Left ventricle myocardium inferior (tissue), 1 donor: Measurements from ENCODE around the gene EIF4E. TPM values are rescaled to one million over a fixed set of nuclear protein-coding genes. Genes with fewer than 3 reads are reported as not detected.

Source experiments
- DNase-seq: peaks from one replicate; pipeline ENCODE4 v3.0.0-alpha.2; 2020
- H3K27ac ChIP-seq: fragments of 200-600 bp; replicated peaks from 2 replicates; pipeline ENCODE4 v1.8.0; 2021
- H3K27me3 ChIP-seq: fragments of 200-600 bp; 2 replicates; pipeline ENCODE4 v1.8.0; 2021; ENCODE audit warnings: low read depth
- H3K36me3 ChIP-seq: fragments of 200-600 bp; 2 replicates; pipeline ENCODE4 v1.8.0; 2021
- H3K4me1 ChIP-seq: fragments of 200-600 bp; 2 replicates; pipeline ENCODE4 v1.8.0; 2021
- H3K4me3 ChIP-seq: fragments of 200-600 bp; 2 replicates; pipeline ENCODE4 v1.8.0; 2021; ENCODE audit warnings: mild to moderate bottlenecking, moderate library complexity
- H3K9me3 ChIP-seq: fragments of 200-600 bp; replicated peaks from 2 replicates; pipeline ENCODE4 v1.8.0; 2021
- CTCF ChIP-seq: fragments of 200-600 bp; IDR thresholded peaks from 2 replicates; pipeline ENCODE4 v1.8.0; 2021; ENCODE audit warnings: antibody characterized with exemption, mild to moderate bottlenecking, borderline replicate concordance
- intact Hi-C: fragments of 100-400 bp; cut with micrococcal nuclease; formaldehyde crosslinking; loops from one replicate; pipeline ENCODE4 v1.11.0; 2022
- total RNA-seq: library from RNA; stranded (reverse); fragmentation: NEBNext Ultra II Directional; extraction: Animal tissue kit (Norgen Biotek cat#: 25700); gene quantifications from one replicate; pipeline ENCODE4 v1.2.1, GENCODE V29; 2021
- donor health status: DM: no; HTN: yes; CAD: no; lungs with severe emphysema.

Gene EIF4E
- total RNA-seq, 1 donor from 2014 or later = 56.1 TPM

GRCh38 chr4:98955229-98955628 is 26.3 kb upstream of the EIF4E start:
- Histone ChIP-seq H3K4me1 (no peaks in the 10 kb centered on the region), H3K27me3 (no peaks in the 10 kb centered on the region), H3K9me3 (no peaks in the 10 kb centered on the region), H3K36me3 (no peaks in the 10 kb centered on the region), H3K27ac (no peak overlapping the region), H3K4me3 (no peak overlapping the region)
- intact Hi-C loops = no loop called here
- no peak for DNase-seq
- no peak for TF ChIP-seq CTCF

- Histone ChIP-seq H3K4me3 (no peak overlapping the region), H3K27me3 (no peaks in the 10 kb centered on the region), H3K4me1 (no peaks in the 10 kb centered on the region), H3K27ac (no peak overlapping the region), H3K36me3 (no peaks in the 10 kb centered on the region), H3K9me3 (no peaks in the 10 kb centered on the region)
- no peak for DNase-seq
- TF ChIP-seq CTCF = no peak
- intact Hi-C loops = no loop called here
Observed at GRCh38 chr4:98951710-98952109, 22.8 kb upstream of the EIF4E start.

DNA sequence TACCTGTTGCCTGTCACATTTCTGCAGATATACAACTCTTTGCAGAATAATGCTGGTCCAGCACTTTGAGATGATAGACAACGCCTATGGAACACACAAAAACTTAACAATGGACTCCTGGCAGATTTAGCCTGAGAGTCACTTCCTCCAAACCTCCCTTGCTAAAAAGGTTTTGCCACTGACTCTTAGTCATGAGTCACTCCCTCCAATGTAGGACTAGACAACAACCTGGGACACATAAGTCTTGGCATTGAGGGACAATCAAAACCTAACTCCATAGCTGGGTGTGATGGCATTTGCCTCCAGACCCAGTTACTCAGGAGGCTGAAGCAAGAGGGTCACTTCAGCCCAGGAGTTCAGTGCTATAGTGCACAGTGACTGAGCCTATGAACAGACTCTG is 22.0 kb upstream of the EIF4E start:
- no peak for TF ChIP-seq CTCF
- no peaks in the 10 kb centered on the region for H3K27me3 ChIP-seq
- no peaks in the 10 kb centered on the region for H3K9me3 ChIP-seq
- intact Hi-C loops = no loop called here
- no peaks in the 10 kb centered on the region for H3K4me1 ChIP-seq
- no peak overlapping the region for H3K27ac ChIP-seq
- DNase-seq = no peak
- H3K36me3 ChIP-seq = no peaks in the 10 kb centered on the region
- no peak overlapping the region for H3K4me3 ChIP-seq

DNA sequence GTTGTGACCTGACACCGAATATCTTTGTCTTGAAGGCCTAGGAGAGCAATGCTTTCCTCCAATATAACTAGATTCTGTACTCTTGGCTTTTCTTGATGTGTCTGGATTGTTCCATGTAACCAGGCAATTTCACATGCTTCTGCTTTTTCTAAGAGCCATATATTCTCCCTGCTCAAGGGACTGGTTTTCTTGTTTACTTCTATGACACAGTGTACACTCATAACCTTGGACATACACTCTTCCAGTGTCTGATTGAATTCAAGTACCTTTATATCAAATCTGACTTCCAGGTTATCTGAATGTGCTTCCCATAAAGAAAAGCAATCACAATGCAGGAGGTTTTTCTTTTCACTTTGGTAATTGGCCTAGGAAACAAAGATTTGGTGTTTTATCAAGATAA is 17.4 kb upstream of the EIF4E start:
- no peak overlapping the region for H3K4me3 ChIP-seq
- H3K4me1 ChIP-seq = no peaks in the 10 kb centered on the region
- no peaks in the 10 kb centered on the region for H3K36me3 ChIP-seq
- H3K9me3 ChIP-seq = no peaks in the 10 kb centered on the region
- TF ChIP-seq CTCF = no peak
- no peaks in the 10 kb centered on the region for H3K27me3 ChIP-seq
- no peak for DNase-seq
- no peak overlapping the region for H3K27ac ChIP-seq
- intact Hi-C loops = loop anchor here (10.0 kb wide), 1 partner anchor 108 kb away; no protein-coding TSS in a partner anchor

- Histone ChIP-seq H3K4me1 (no peaks in the 10 kb centered on the region), H3K27ac (no peak overlapping the region), H3K27me3 (no peaks in the 10 kb centered on the region), H3K36me3 (no peaks in the 10 kb centered on the region), H3K4me3 (no peak overlapping the region), H3K9me3 (no peaks in the 10 kb centered on the region)
- intact Hi-C loops = loop anchor here (10.0 kb wide), 1 partner anchor 109 kb away; no protein-coding TSS in a partner anchor
- TF ChIP-seq CTCF = no peak
- no peak for DNase-seq
Observed at GRCh38 chr4:98945297-98945850, 16.4 kb upstream of the EIF4E start.
